ENCODE results near the gene EFNA5. TPM values are rescaled to one million over a fixed set of nuclear protein-coding genes. Genes with fewer than 3 reads are reported as not detected.

EFNA5 gene
- total and polyA plus RNA-seq, 2 of the 13 experiments (the other 11 are each of a cell fraction or from before 2014, with no cell fraction given) = not detected

- no peak for TF ChIP-seq REL (CRISPR knock-in tag; conservative IDR thresholded peaks at IDR 0.05)
- TF ChIP-seq ZNF768 (CRISPR knock-in tag; IDR thresholded peaks at IDR 0.05) = no peak
- no peak for TF ChIP-seq ZNF672 (CRISPR knock-in tag; IDR thresholded peaks at IDR 0.05)
- no peak for TF ChIP-seq FOXP1 (IDR thresholded peaks at IDR 0.05)
- TF ChIP-seq FOXP1 (CRISPR knock-in tag; IDR thresholded peaks at IDR 0.05) = no peak
- no peak for TF ChIP-seq GZF1 (CRISPR knock-in tag; IDR thresholded peaks at IDR 0.05)
- TF ChIP-seq TAF1 (CRISPR knock-in tag; IDR thresholded peaks at IDR 0.05) = no peak
- TF ChIP-seq TFDP1 (CRISPR knock-in tag; IDR thresholded peaks at IDR 0.05; ENCODE audit: borderline replicate concordance) = no peak
- TF ChIP-seq ESRRA (CRISPR knock-in tag; IDR thresholded peaks at IDR 0.05; ENCODE audit: low read depth) = no peak
- no peak for TF ChIP-seq ATM (IDR thresholded peaks at IDR 0.05; ENCODE audit: borderline replicate concordance)
- no peak for TF ChIP-seq ZNF12 (CRISPR knock-in tag; IDR thresholded peaks at IDR 0.05)
- TF ChIP-seq GLMP (CRISPR knock-in tag; IDR thresholded peaks at IDR 0.05; ENCODE audit: borderline replicate concordance) = no peak
- TF ChIP-seq ZNF234 (CRISPR knock-in tag; conservative IDR thresholded peaks at IDR 0.05) = no peak
- TF ChIP-seq HOXA5 (CRISPR knock-in tag; IDR thresholded peaks at IDR 0.05) = no peak
- no peak for TF ChIP-seq SMC3 (IDR thresholded peaks at IDR 0.05; ENCODE audit: low read length)
- TF ChIP-seq ZNF839 (CRISPR knock-in tag; IDR thresholded peaks at IDR 0.05; ENCODE audit: borderline replicate concordance) = no peak
- no peak for TF ChIP-seq BCL3 (CRISPR knock-in tag; IDR thresholded peaks at IDR 0.05)
- TF ChIP-seq RFX5 (IDR thresholded peaks at IDR 0.05; ENCODE audit: low read depth, low read length) = no peak
- TF ChIP-seq SMAD9 (CRISPR knock-in tag; IDR thresholded peaks at IDR 0.05) = no peak
- Histone ChIP-seq H3K79me2 (ENCODE audit: insufficient read depth, low read length) (no peaks in the 10 kb centered on the region), H3K27me3 (ENCODE audit: control insufficient read depth in 1 of 2, insufficient read depth in 2 of 2, low read length in 2 of 2) (no peaks in the 10 kb centered on the region), H3K9ac (ENCODE audit: insufficient read depth, low read depth, low read length) (no peak overlapping the region), H3K36me3 (replicated peaks in 1 of 2; ENCODE audit: control insufficient read depth in 1 of 2, insufficient read depth in 2 of 2, low read length in 2 of 2) (no peaks in the 10 kb centered on the region), H3K4me1 (ENCODE audit: insufficient read depth, low read length) (no peaks in the 10 kb centered on the region), H3K4me2 (ENCODE audit: low read depth, low read length) (no peak overlapping the region), H4K20me1 (ENCODE audit: insufficient read depth, low read length) (no peaks in the 10 kb centered on the region), H2AFZ (ENCODE audit: low read length) (no peak overlapping the region), H3K27ac (ENCODE audit: extremely low read length, insufficient read depth, low read length) (no peak overlapping the region), H3K4me3 (replicated peaks in 1 of 3; ENCODE audit: insufficient read depth in 1 of 3, low read depth in 2 of 3, low read length in 3 of 3) (no peak overlapping the region), H3K9me3 (ENCODE audit: low read length) (peaks cover 19% of the 10 kb centered on the region; the same call in 1 of the 2 replicates)
- intact Hi-C loops (cut with micrococcal nuclease; ENCODE audit: unreplicated experiment) = no loop called here
- FAIRE-seq (no peak), ATAC-seq (no peak), DNase-seq (ENCODE audit: low spot score) (no peak)
- CTCF ChIA-PET (ENCODE audit: low intra/inter-chr PET ratio, low total read pairs) = no interaction called here
- in situ Hi-C loops (cut with HindIII; ENCODE audit: extremely low pct_ligation_motif_present, low pct_unique_long_range_greater_than_20kb) = no loop called here
- POLR2A ChIA-PET = no interaction called here
- BruUV-seq (replicated peaks) = no TSS peak
- WGBS (ENCODE audit: low lambda C conversion rate) = 23% methylated on average over 4 of the region's 4 CpGs
Observed at GRCh38 chr5:107342371-107342770, 328.4 kb downstream of the EFNA5 start.

Data from HepG2 (cell line).